ENCODE results near the gene ZFAND6.

ZFAND6 gene

DNA sequence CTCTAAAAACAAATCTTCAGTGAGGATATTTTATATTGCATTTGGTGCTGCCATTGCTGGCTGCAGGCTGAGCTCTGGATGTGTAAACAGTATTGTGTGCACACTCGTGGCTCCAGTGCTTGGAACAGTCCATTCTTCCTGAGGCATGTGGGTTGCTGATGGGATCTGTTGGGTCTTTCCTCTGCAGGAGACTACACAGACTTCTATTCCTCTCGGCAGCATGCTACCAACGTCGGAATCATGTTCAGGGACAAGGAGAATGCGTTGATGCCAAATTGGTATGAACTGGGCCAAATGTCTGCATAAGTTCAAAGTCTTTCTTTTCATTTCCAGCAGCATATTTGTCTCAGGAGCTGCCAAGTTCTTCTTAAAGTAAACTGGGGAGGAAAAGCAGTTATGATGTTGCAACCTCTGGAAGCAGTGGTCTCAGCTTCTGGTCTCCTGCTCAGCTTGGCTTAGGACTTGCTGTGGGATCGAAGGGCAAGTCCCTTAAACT, 102.6 kb downstream of the ZFAND6 start:
- H3K4me1 Mint-ChIP-seq: peaks cover 12% of the 10 kb centered on the region
- H3K36me3 Mint-ChIP-seq (ENCODE audit: low read depth): peaks cover 52% of the 10 kb centered on the region
- no peaks in the 10 kb centered on the region for H3K27me3 Mint-ChIP-seq (ENCODE audit: low read depth)
- no peaks in the 10 kb centered on the region for H3K9me3 Mint-ChIP-seq
- TF ChIP-seq, protein P1, sequence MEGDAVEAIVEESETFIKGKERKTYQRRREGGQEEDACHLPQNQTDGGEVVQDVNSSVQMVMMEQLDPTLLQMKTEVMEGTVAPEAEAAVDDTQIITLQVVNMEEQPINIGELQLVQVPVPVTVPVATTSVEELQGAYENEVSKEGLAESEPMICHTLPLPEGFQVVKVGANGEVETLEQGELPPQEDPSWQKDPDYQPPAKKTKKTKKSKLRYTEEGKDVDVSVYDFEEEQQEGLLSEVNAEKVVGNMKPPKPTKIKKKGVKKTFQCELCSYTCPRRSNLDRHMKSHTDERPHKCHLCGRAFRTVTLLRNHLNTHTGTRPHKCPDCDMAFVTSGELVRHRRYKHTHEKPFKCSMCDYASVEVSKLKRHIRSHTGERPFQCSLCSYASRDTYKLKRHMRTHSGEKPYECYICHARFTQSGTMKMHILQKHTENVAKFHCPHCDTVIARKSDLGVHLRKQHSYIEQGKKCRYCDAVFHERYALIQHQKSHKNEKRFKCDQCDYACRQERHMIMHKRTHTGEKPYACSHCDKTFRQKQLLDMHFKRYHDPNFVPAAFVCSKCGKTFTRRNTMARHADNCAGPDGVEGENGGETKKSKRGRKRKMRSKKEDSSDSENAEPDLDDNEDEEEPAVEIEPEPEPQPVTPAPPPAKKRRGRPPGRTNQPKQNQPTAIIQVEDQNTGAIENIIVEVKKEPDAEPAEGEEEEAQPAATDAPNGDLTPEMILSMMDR (IDR thresholded peaks at IDR 0.05; ENCODE audit: unreplicated experiment in 3 of 3): no peak
- no peak overlapping the region for H3K27ac Mint-ChIP-seq
- no peak overlapping the region for H3K4me3 Mint-ChIP-seq

DNA sequence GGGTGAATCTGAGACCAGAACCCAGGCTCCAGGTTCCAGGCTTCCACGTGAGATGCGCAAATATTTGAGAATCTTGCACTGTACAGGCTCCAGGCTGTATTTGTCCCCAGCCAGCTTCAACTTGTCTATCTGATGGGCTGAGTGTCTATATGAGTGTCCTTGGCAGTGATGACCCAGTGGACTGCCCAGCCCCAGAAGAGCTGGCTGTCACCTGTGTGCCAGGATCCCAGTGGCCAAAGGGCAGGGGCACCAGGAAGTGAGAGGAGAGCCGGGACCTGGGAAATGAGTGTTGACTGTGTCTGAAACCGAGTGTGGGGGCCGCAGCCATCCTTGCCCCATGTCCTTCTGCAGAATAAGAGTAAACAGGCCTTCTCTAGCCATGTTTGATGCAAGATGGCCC, 103.7 kb downstream of the ZFAND6 start:
- H3K4me3 Mint-ChIP-seq: no peak overlapping the region
- peaks cover 12% of the 10 kb centered on the region for H3K4me1 Mint-ChIP-seq
- H3K9me3 Mint-ChIP-seq: no peaks in the 10 kb centered on the region
- TF ChIP-seq, protein P1 (IDR thresholded peaks at IDR 0.05; ENCODE audit: unreplicated experiment in 3 of 3): no peak
- H3K27me3 Mint-ChIP-seq (ENCODE audit: low read depth): no peaks in the 10 kb centered on the region
- no peak overlapping the region for H3K27ac Mint-ChIP-seq
- peaks cover 57% of the 10 kb centered on the region for H3K36me3 Mint-ChIP-seq (ENCODE audit: low read depth)

DNA sequence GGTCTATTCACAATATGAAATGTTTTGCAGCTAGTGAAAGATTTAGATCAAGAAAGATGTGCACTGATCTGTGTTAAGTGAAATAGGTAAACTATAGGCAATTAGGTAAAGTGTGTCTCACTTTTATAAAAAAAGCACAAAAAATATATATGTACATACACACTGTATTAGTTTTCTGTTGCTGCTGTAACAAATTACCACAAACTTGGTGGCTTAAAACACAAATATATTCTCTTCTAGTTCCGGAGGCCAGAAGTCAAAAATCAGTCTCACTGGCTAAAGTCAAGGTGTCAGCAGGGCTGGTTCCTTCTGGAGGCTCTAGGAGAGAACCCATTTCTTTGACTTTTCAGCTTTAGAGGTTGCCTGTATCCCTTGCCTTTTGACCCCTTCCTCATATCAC, 104.4 kb downstream of the ZFAND6 start:
- Mint-ChIP-seq H3K4me3 (no peak overlapping the region), H3K27ac (no peak overlapping the region), H3K9me3 (no peaks in the 10 kb centered on the region), H3K36me3 (ENCODE audit: low read depth) (peaks cover 59% of the 10 kb centered on the region), H3K4me1 (peaks cover 12% of the 10 kb centered on the region), H3K27me3 (ENCODE audit: low read depth) (no peaks in the 10 kb centered on the region)
- TF ChIP-seq, protein P1 (IDR thresholded peaks at IDR 0.05; ENCODE audit: unreplicated experiment in 3 of 3): no peak

DNA sequence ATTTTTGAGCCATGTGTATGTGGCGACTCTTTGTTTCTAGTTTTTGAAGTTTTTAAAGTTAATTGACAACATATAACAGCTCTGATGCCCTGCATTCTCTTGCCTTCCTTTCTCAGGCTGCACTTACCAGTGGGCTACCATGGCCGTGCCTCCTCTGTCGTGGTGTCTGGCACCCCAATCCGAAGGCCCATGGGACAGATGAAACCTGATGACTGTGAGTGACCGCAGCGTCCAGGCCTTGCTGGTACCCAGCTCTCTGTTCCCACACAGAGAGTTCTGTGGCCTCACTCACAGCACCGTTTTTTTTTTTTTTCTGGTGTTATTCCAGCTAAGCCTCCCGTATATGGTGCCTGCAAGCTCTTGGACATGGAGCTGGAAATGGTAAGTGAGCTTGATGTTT, 108.5 kb downstream of the ZFAND6 start:
- no peaks in the 10 kb centered on the region for H3K9me3 Mint-ChIP-seq
- H3K36me3 Mint-ChIP-seq (ENCODE audit: low read depth): peaks cover 50% of the 10 kb centered on the region
- no peaks in the 10 kb centered on the region for H3K27me3 Mint-ChIP-seq (ENCODE audit: low read depth)
- H3K27ac Mint-ChIP-seq: no peak overlapping the region
- H3K4me3 Mint-ChIP-seq: no peak overlapping the region
- TF ChIP-seq, protein P1 (IDR thresholded peaks at IDR 0.05; ENCODE audit: unreplicated experiment in 3 of 3): no peak
- no peaks in the 10 kb centered on the region for H3K4me1 Mint-ChIP-seq

DNA sequence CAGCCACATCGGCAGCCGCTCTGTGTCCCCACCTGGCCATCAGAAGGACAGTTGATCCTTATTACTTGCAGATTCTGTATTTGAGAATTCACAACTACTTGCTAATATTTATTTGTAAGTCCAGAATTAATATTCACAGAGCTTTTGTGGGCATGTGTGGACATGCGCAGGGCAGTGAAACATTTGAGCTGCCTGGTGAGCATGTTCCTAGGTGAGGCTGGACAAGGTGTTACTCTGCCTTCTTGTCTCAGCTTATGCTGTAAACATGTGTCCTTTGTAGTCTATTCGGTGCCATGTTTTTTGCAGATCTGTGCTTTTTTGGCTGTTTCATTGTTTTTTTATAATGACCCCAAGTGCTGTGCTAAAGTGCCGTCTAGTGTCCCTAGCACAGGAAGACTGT, 108.9 kb downstream of the ZFAND6 start:
- H3K27me3 Mint-ChIP-seq (ENCODE audit: low read depth): no peaks in the 10 kb centered on the region
- TF ChIP-seq, protein P1 (IDR thresholded peaks at IDR 0.05; ENCODE audit: unreplicated experiment in 3 of 3): no peak
- no peak overlapping the region for H3K4me3 Mint-ChIP-seq
- no peaks in the 10 kb centered on the region for H3K9me3 Mint-ChIP-seq
- peaks cover 50% of the 10 kb centered on the region for H3K36me3 Mint-ChIP-seq (ENCODE audit: low read depth)
- H3K4me1 Mint-ChIP-seq: no peaks in the 10 kb centered on the region
- no peak overlapping the region for H3K27ac Mint-ChIP-seq

DNA sequence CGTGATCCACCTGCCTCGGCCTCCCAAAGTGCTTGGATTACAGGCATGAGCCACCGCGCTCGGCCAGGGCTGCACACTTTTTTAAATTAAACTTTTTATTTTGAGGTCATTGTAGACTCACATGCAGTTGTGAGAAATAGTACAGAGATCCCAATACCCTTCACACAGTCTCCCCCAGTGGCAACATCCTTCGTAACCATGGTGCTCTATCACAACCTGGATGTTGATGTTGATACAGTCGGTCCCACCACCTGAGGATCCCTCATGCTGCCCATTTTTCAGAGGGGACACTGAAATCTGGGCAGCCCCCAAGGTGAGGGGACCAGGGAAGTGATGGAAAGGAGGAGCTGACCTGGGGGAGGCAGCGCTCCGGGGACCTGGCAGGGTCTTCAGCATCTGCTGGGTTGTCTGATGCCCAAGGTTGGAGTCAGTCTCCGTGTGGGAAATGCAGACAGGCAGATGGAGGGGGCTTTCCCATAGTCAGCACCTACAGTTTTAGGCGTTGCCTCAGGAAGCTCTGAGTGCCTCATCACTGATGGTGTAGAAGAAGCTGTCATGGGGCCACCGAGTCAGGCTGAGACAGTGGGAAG, 110.4 kb downstream of the ZFAND6 start:
- TF ChIP-seq, protein P1 (IDR thresholded peaks at IDR 0.05; ENCODE audit: unreplicated experiment in 3 of 3): no peak
- no peak overlapping the region for H3K27ac Mint-ChIP-seq
- H3K36me3 Mint-ChIP-seq (ENCODE audit: low read depth): peaks cover 50% of the 10 kb centered on the region
- H3K9me3 Mint-ChIP-seq: no peaks in the 10 kb centered on the region
- no peaks in the 10 kb centered on the region for H3K4me1 Mint-ChIP-seq
- H3K4me3 Mint-ChIP-seq: no peak overlapping the region
- no peaks in the 10 kb centered on the region for H3K27me3 Mint-ChIP-seq (ENCODE audit: low read depth)

Data from nephron (organoid).